Activated CD4-positive, alpha-beta T cell treated with anti-CD3 and anti-CD28 coated beads, Interleukin-2, amount 10 ng/mL, durations not matched to agents 24 days and 14 days (primary cell): ENCODE measurements around the gene STOM. TPM values are rescaled to one million over a fixed set of nuclear protein-coding genes. Genes with fewer than 3 reads are reported as not detected.

Experiments
- DNase-seq: peaks from one replicate; pipeline ENCODE4 v3.0.0; 2022
- H3K27ac Mint-ChIP-seq: one replicate; pipeline ENCODE4 v1.8.0; 2022; ENCODE audit warnings: mild to moderate bottlenecking, mixed read lengths
- H3K27me3 Mint-ChIP-seq: one replicate; pipeline ENCODE4 v1.8.0; 2022; ENCODE audit warnings: mixed read lengths
- H3K36me3 Mint-ChIP-seq: one replicate; pipeline ENCODE4 v1.8.0; 2022; ENCODE audit warnings: low read depth, mild to moderate bottlenecking, mixed read lengths
- H3K4me1 Mint-ChIP-seq: one replicate; pipeline ENCODE4 v1.8.0; 2021; ENCODE audit warnings: mixed read lengths
- H3K4me3 Mint-ChIP-seq: one replicate; pipeline ENCODE4 v1.8.0; 2022; ENCODE audit warnings: mild to moderate bottlenecking, moderate library complexity, mixed read lengths
- H3K9me3 Mint-ChIP-seq: one replicate; pipeline ENCODE4 v1.8.0; 2021; ENCODE audit warnings: mixed read lengths
- intact Hi-C: fragments of 100-400 bp; cut with micrococcal nuclease; formaldehyde crosslinking; loops from one replicate; pipeline ENCODE4 v1.15.1; 2023
- total RNA-seq: library from RNA; stranded (reverse); gene quantifications from 2 replicates; pipeline ENCODE4 v1.2.3, GENCODE V29; 2022

STOM gene
- total RNA-seq, 1 donor from 2014 or later: 50.3 TPM

DNA sequence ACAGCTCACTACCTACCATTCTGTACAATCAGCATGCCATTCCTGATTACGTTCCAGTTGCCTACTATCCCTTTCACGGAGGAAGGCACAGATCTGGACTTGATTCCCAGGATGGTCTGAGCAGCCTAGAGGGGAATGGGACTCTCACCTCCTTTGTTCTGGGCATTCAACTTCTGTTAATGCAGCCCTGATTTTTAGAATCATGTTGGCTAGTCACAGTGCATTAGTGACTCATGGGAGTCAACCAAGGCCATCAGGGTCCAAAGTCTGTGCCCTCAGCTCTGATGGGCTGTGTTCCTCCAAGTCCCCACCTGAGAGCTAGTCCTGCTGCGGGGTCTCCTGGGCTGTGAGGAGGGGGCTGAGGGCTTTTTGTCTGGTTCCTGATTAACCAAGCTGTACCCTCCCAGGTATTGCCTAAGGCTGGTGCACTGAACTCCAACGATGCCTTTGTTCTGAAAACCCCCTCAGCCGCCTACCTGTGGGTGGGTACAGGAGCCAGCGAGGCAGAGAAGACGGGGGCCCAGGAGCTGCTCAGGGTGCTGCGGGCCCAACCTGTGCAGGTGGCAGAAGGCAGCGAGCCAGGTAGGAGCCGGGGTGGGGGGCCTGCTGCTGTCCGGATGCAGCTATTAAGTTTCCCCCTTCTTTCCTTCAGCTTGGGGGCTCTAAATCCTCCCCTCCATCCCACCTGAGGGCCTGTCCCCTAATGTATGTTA lies 43.0 kb downstream of the STOM start:
- Mint-ChIP-seq H3K4me3 (no peak overlapping the region), H3K4me1 (peaks cover 9% of the 10 kb centered on the region), H3K9me3 (no peaks in the 10 kb centered on the region), H3K36me3 (no peaks in the 10 kb centered on the region), H3K27me3 (no peaks in the 10 kb centered on the region), H3K27ac (no peak overlapping the region)
- intact Hi-C loops: no loop called here
- DNase-seq: no peak

DNA sequence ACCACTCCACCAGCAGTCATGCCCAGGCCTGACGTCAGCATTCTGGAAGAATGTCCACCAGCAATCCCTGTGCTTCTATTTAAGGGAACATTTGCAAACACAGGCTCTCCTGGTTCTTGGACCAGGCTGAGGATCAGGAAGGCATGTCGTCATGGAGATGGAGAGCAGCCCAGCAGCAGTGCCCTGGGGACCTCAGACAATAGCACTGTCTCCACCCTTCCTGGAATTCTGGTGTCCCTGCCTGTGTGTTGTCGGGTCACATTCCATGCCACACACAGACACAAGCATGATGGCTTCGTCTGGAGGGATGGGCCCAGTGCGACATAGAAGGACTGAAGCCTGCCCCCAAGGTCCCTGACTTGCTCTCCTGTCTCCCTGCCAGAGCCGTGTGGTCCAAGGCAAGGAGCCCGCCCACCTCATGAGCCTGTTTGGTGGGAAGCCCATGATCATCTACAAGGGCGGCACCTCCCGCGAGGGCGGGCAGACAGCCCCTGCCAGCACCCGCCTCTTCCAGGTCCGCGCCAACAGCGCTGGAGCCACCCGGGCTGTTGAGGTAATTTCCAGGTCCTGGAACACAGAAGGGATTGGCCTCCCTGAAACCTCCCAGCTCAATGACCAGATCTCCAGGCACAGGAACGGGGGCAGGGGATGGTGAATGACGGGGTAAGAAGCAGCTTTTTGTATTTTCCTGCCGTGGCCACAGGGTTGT lies 43.8 kb downstream of the STOM start:
- Mint-ChIP-seq H3K9me3 (no peaks in the 10 kb centered on the region), H3K27me3 (no peaks in the 10 kb centered on the region), H3K36me3 (no peaks in the 10 kb centered on the region), H3K4me1 (peaks cover 14% of the 10 kb centered on the region), H3K4me3 (no peak overlapping the region), H3K27ac (no peak overlapping the region)
- no peak for DNase-seq
- intact Hi-C loops: no loop called here

DNA sequence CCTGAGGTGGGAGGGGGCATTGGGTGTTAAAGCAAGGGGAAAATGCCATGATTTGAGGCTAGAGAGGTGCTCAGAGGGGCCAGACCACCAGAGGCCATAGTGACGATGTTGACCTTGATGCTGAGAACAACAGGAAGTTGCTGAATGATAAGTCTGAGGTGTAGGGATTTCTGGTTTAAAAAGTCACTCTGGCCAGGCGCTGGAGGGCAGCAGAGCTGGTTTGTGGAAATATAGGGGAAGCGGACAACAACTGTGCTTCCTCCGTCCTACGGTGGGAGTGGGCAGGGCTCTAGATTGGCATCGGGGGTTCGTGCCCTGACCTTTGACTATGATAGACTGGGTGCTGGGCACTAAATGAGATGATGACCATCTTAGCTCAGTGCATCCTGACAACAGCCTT lies 44.7 kb downstream of the STOM start:
- intact Hi-C loops: no loop called here
- Mint-ChIP-seq H3K27me3 (no peaks in the 10 kb centered on the region), H3K4me3 (no peak overlapping the region), H3K27ac (no peak overlapping the region), H3K9me3 (no peaks in the 10 kb centered on the region), H3K4me1 (peaks cover 20% of the 10 kb centered on the region), H3K36me3 (peaks cover 3% of the 10 kb centered on the region)
- DNase-seq: no peak

DNA sequence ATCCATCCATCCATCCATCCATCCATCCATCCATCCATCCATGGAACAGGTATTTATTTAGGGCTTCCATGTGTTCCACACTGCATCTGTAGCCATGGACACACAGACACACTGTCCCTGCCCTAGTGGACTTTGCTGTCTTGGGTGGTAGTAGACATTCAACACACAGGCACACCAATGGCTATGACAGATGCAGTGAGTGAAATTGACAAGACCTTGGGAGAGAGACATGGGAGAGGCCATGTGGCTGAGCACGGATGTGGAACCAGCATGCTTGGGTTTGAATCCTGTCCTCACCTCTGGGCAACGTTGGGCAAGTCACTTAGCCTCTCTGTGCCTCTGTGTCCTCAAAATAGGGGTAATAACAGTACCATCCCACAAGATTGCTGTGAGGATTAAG lies 45.3 kb downstream of the STOM start:
- peaks cover 24% of the 10 kb centered on the region for H3K4me1 Mint-ChIP-seq
- intact Hi-C loops: no loop called here
- no peaks in the 10 kb centered on the region for H3K27me3 Mint-ChIP-seq

DNA sequence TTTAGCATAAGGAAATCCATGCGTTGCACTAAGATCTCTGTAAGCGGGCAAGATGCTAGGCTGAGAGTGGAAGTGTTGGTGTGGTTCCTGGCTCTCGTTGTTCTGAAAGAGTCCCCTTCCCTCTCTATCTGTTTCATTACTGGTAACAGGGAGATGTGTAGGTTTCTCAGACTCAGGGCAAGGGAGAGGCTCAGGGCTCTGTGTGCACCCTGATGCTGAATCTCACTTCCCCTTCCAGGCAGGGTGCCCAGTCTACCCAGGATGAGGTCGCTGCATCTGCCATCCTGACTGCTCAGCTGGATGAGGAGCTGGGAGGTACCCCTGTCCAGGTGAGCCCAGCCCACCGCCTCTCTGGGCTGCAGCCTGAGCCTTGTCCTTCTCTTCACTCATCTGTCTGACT lies 45.7 kb downstream of the STOM start:
- Mint-ChIP-seq H3K36me3 (peaks cover 3% of the 10 kb centered on the region), H3K9me3 (no peaks in the 10 kb centered on the region), H3K4me1 (peaks cover 24% of the 10 kb centered on the region), H3K27ac (no peak overlapping the region), H3K27me3 (no peaks in the 10 kb centered on the region), H3K4me3 (no peak overlapping the region)
- intact Hi-C loops: no loop called here
- no peak for DNase-seq

More for the DNA sequence above, 45.3 kb downstream of the STOM start:
- Mint-ChIP-seq H3K36me3 (peaks cover 3% of the 10 kb centered on the region), H3K27ac (no peak overlapping the region), H3K9me3 (no peaks in the 10 kb centered on the region), H3K4me3 (no peak overlapping the region)
- DNase-seq: no peak

DNA sequence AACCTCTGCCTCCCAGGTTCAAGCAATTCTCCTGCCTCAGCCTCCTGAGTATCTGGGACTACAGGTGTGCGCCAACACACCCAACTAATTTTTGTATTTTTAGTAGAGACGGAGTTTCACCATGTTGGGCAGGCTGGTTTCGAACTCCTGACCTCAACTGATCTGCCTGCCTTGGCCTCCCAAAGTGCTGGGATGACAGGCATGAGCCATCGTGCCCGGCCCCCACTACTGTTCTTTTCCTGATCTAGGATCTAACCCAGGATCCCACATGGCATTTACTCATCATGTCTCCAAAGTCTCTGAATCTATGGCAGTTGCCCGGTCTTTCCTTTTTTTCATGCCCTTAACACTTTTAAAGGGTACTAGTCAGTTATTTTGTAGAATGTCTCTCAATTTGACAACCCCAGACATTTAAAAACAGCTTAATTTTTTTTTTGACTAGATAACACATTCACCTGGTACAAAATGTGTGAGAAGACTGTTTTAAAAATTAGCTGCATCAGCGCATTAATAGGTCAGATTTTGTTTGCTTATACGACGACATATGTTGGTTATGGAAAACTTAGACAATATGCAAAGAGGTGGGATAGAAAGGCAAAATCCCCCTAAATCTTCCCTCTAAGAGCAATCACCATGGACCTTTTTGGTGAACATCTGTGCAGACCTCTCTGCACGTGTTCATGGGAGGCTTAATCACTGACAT lies 46.5 kb downstream of the STOM start:
- Mint-ChIP-seq H3K4me3 (no peak overlapping the region), H3K27me3 (no peaks in the 10 kb centered on the region), H3K9me3 (no peaks in the 10 kb centered on the region), H3K27ac (no peak overlapping the region), H3K4me1 (peaks cover 24% of the 10 kb centered on the region), H3K36me3 (peaks cover 3% of the 10 kb centered on the region)
- no peak for DNase-seq
- intact Hi-C loops: no loop called here

DNA sequence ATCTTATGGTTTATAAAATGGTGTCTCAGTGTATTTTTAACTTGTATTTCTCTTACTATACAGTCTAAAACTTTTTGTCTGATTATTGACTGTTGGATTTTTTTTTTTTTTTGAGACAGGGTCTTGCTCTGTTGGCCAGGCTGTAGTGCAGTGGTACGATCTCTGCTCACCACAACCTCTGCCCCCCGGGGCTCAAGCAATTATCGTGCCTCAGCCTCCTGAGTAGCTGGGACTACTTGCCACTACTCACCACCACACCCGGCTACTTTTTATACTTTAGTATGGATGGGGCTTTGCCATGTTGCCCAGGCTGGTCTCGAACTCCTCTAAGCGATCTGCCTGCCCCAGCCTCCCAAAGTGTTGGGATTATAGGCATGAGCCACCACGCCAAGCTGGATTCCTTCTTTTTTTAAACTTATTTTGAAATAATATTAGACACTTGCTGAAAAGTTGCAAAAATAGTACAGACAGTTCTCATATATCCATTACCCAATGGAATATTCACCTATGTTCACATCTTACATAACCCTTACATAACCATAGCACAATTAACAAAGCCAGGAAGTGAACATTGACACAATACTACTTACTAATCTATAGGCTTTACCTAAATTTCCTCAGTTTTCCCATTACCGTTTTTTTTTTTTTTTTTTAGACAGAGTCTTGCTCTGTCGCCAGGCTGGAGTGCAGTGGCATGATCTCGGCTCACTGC lies 47.2 kb downstream of the STOM start:
- intact Hi-C loops: no loop called here
- H3K4me3 Mint-ChIP-seq: no peak overlapping the region
- no peak overlapping the region for H3K27ac Mint-ChIP-seq
- no peaks in the 10 kb centered on the region for H3K27me3 Mint-ChIP-seq
- peaks cover 24% of the 10 kb centered on the region for H3K4me1 Mint-ChIP-seq
- no peaks in the 10 kb centered on the region for H3K9me3 Mint-ChIP-seq
- peaks cover 3% of the 10 kb centered on the region for H3K36me3 Mint-ChIP-seq
- DNase-seq: no peak

DNA sequence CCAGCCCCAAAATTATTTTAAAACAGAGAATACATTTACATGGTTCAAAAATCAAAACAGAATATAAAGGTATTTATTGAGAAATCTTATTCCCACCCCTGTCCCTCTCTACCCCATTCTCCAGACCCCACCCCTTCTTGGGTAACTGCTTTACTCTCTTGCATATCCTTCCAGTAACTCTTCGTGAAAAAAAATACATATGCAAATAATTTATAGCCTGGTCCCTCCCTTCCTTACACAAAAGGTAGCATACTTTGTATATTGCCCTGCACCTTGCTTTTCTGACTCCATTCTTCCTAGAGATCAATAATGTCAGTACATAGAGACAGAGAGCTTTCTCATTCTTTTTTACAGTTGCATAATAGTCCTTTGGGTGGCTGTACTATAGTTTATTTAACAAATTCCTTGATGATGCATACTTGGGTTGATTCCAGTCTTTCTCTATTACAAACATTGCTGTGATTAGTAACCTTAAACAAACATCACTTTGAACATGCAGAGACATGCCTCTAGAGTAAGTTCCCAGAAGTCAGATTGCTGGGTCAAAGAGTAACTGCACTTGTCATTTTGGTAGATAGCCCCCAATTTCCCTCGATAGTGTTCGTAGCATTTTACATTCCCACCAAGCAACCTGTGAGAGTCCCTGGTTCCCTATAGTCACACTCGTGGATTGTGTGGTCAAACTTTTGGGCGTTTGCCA lies 47.9 kb downstream of the STOM start:
- no peak overlapping the region for H3K4me3 Mint-ChIP-seq
- intact Hi-C loops: no loop called here

DNA sequence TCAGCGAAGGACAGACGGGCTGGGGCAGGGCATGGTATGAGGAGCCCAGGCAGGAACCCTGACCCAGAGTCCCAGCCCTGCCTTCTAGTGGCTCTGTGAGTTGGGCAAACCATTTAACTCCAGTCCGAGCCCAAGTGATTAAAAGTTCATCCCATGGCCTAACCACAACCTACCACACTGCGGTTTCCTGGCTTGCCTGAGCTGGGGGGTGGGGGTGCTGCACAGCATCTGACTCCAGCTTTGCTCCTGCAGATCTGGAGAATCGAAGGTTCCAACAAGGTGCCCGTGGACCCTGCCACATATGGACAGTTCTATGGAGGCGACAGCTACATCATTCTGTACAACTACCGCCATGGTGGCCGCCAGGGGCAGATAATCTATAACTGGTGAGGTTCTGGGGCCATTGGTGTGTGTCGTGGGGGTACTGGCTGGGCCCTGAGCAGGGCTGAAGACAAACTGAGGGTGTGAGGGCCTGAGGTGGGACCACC lies 49.0 kb downstream of the STOM start:
- H3K4me3 Mint-ChIP-seq: peak overlapping the region; percentile 49
- H3K36me3 Mint-ChIP-seq: peaks cover 3% of the 10 kb centered on the region
- H3K27ac Mint-ChIP-seq: no peak overlapping the region
- intact Hi-C loops: loop anchor here (2.0 kb wide), 2 partner anchors 32 to 42 kb away; no protein-coding TSS in a partner anchor
- H3K4me1 Mint-ChIP-seq: peaks cover 24% of the 10 kb centered on the region
- H3K9me3 Mint-ChIP-seq: no peaks in the 10 kb centered on the region
- peak; percentile 79 for DNase-seq
- H3K27me3 Mint-ChIP-seq: no peaks in the 10 kb centered on the region

More for the DNA sequence above, 47.9 kb downstream of the STOM start:
- peaks cover 24% of the 10 kb centered on the region for H3K4me1 Mint-ChIP-seq
- no peaks in the 10 kb centered on the region for H3K9me3 Mint-ChIP-seq
- H3K36me3 Mint-ChIP-seq: peaks cover 3% of the 10 kb centered on the region
- no peaks in the 10 kb centered on the region for H3K27me3 Mint-ChIP-seq
- no peak overlapping the region for H3K27ac Mint-ChIP-seq
- DNase-seq: no peak

DNA sequence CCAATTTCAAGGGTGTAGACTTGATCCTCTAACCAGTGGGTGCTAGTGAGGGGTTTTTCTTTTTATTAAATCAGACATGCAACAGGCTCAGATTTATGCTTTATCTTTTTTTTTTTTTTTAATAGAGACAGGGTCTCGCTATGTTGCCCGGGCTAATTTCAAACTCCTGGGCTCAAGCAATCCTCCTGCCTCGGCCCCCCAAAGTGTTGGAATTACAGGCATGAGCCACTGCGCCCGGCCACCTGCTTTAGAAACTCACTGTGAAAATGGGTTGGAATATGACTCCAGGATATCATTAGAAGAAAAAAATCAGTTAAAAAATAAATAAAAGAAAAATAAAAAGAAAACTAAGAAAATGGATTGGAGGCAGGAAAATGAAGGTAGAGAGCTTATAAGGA lies 50.7 kb downstream of the STOM start:
- no peak overlapping the region for H3K4me3 Mint-ChIP-seq
- H3K4me1 Mint-ChIP-seq: peaks cover 20% of the 10 kb centered on the region
- H3K27ac Mint-ChIP-seq: no peak overlapping the region
- H3K36me3 Mint-ChIP-seq: peaks cover 3% of the 10 kb centered on the region
- DNase-seq: no peak
- H3K9me3 Mint-ChIP-seq: no peaks in the 10 kb centered on the region
- H3K27me3 Mint-ChIP-seq: no peaks in the 10 kb centered on the region
- intact Hi-C loops: no loop called here

DNA sequence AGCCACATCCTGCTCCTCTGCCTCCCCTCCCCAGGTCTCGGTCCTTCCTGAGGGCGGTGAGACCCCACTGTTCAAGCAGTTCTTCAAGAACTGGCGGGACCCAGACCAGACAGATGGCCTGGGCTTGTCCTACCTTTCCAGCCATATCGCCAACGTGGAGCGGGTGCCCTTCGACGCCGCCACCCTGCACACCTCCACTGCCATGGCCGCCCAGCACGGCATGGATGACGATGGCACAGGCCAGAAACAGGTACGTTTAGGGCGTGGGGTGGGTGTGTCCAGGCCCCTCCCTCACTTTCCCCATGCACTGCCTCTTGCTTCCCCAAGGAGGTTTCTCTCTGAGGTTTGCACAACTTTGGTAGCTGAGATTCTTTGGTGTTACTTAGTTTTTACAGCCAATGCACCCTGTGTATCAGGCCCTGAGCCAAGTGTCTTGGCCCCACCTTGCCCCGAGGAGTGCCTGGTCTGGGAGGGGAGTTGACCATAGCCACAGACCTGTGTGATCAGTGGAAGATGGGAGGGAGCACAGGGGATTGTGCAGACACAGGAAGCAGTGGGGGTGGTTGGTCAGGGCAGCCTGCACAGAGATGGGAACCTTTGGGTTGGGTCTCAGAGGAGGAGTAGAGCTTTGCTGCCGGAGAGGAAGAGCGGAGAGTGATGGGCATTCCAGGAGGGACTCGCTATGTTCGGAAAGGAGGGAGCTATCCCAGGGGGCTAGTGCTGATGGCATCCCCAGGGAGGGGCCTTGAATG lies 51.2 kb downstream of the STOM start:
- no peak for DNase-seq
- intact Hi-C loops: no loop called here
- peaks cover 3% of the 10 kb centered on the region for H3K36me3 Mint-ChIP-seq
- no peak overlapping the region for H3K4me3 Mint-ChIP-seq
- peaks cover 20% of the 10 kb centered on the region for H3K4me1 Mint-ChIP-seq
- H3K27me3 Mint-ChIP-seq: no peaks in the 10 kb centered on the region
- no peaks in the 10 kb centered on the region for H3K9me3 Mint-ChIP-seq
- H3K27ac Mint-ChIP-seq: no peak overlapping the region

DNA sequence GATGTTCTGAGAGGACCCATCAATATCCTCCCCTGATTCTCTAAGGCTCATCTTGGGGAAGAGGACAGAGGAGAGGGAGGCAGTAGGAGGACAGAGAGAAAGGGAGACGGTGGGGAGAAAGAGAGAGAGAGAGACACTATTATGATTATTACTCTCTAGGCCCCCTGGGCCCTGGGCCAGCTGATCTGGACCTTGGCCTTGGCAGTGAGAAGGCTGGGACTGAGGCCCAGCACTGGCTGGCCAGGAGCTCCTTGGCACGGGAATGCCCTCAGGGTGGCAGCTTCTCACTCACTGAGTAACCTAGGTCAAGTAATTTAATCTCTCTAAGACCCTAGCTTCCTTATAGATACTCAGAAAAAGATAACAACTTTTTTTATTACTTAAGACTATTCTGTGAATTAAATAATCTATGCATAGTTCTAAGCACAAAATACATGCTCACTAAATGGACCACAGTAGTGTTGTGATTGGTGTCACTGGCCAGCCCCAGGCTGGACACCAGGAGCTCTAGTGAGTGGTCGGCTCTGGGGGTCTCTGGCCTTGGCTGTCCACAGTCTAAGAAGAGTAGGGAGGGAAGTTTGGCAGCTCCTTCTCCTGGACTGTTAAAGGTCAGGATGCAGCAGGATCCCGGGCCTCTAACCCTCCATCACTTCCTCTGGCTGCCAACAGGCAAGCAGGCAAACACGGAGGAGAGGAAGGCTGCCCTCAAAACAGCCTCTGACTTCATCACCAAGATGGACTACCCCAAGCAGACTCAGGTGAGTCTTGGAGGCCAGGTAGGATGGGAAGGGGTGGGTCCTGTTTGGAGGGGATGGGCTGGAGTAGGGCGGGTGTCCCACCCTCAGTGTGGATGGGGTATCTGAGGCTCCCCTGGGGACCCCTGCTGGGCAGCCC lies 52.1 kb downstream of the STOM start:
- Mint-ChIP-seq H3K27me3 (no peaks in the 10 kb centered on the region), H3K4me1 (peaks cover 20% of the 10 kb centered on the region), H3K36me3 (peaks cover 3% of the 10 kb centered on the region), H3K9me3 (no peaks in the 10 kb centered on the region), H3K4me3 (no peak overlapping the region), H3K27ac (no peak overlapping the region)
- intact Hi-C loops: no loop called here
- DNase-seq: no peak
